PC-3 (cell line): Measurements from ENCODE around the gene LKAAEAR1.

Experiments used
- CTCF ChIP-seq: fragments of 300-600 bp; sonication (generic); conservative IDR thresholded peaks from 2 replicates; pipeline ENCODE4 v1.5.1; 2017; ENCODE audit warnings: antibody characterized with exemption, low read depth, mild to moderate bottlenecking, low read length
- EZH2 ChIP-seq: fragments of 300-600 bp; sonication (generic); IDR thresholded peaks from one replicate; pipeline ENCODE4 v1.6.1; 2017; ENCODE audit warnings: antibody characterized with exemption, mild to moderate bottlenecking, low read length; ENCODE audit not compliant: unreplicated experiment

- no peak for TF ChIP-seq CTCF
- TF ChIP-seq EZH2: no peak
Observed at GRCh38 chr20:64070244-64070993, 13.8 kb downstream of the LKAAEAR1 start.
